H1 (cell line): ENCODE data around the gene PAQR4. TPM values are rescaled to one million over a fixed set of nuclear protein-coding genes. Genes with fewer than 3 reads are reported as not detected.

Source experiments
- CTCF ChIA-PET: fragments of 300-600 bp; sonication (Branson Sonifier 250); formaldehyde crosslinking; loops from one replicate; lab custom pipeline; 2021; ENCODE audit not compliant: partially characterized antibody; lab: Charles Lee
- POLR2A ChIA-PET: fragments of 300-600 bp; sonication (Branson Sonifier 250); formaldehyde crosslinking; loops from one replicate; lab custom pipeline; 2021; ENCODE audit warnings: inconsistent platforms; ENCODE audit not compliant: partially characterized antibody; lab: Charles Lee
- DNase-seq, 2 experiments: peaks; one replicate each; pipeline versions ENCODE4 v3.0.0 to v3.0.0-alpha.2; 2010 to 2022; ENCODE audit warnings: low spot score in 2 of 2, low read depth in 1 of 2, mixed read lengths in 1 of 2
- FAIRE-seq: peaks from 2 replicates; lab custom pipeline; 2011; peaks lifted over from hg19 to GRCh38; lab: Jason Lieb, UNC
- H2AFZ ChIP-seq: 2 replicates; pipeline ENCODE4 v1.8.1; 2012; ENCODE audit warnings: low read length, inconsistent platforms
- H2AK5ac ChIP-seq: 2 replicates; pipeline ENCODE4 v1.6.1; 2013; ENCODE audit warnings: low read depth, low read length
- H2BK120ac ChIP-seq: replicated peaks from 2 replicates; pipeline ENCODE3; 2013; ENCODE audit warnings: low read depth, low read length, inconsistent platforms
- H2BK12ac ChIP-seq: 2 replicates; pipeline ENCODE4 v1.6.1; 2013; ENCODE audit warnings: low read depth, low read length
- H2BK15ac ChIP-seq: 2 replicates; pipeline ENCODE4 v1.6.1; 2013; ENCODE audit warnings: low read length
- H2BK20ac ChIP-seq: 2 replicates; pipeline ENCODE4 v1.6.1; 2013; ENCODE audit warnings: low read length
- H2BK5ac ChIP-seq: 2 replicates; pipeline ENCODE4 v1.6.1; 2013; ENCODE audit warnings: low read depth, low read length
- H3K14ac ChIP-seq: 2 replicates; pipeline ENCODE4 v1.6.1; 2013; ENCODE audit warnings: inconsistent platforms; ENCODE audit not compliant: insufficient read length
- H3K18ac ChIP-seq: 2 replicates; pipeline ENCODE4 v1.6.1; 2013; ENCODE audit warnings: low read length; ENCODE audit errors: extremely low read depth
- H3K23ac ChIP-seq: 2 replicates; pipeline ENCODE4 v1.6.1; 2013; ENCODE audit warnings: inconsistent platforms; ENCODE audit not compliant: insufficient read length
- H3K23me2 ChIP-seq: 2 replicates; pipeline ENCODE4 v1.6.1; 2013; ENCODE audit warnings: low read depth, low read length
- H3K27ac ChIP-seq: 2 replicates; pipeline ENCODE4 v1.6.1; 2011; ENCODE audit warnings: low read depth, low read length, inconsistent platforms
- H3K27me3 ChIP-seq, 4 experiments: replicated peaks in 1 of 4; 1 replicate in 1 of 4; 2 replicates in 3 of 4; pipeline versions ENCODE4 v1.6.1 to v1.8.1; 2011 to 2013; ENCODE audit warnings: low read length in 3 of 4, mild to moderate bottlenecking in 3 of 4, inconsistent platforms in 2 of 4, mixed read lengths in 2 of 4, moderate library complexity in 1 of 4; ENCODE audit not compliant: control insufficient read depth in 3 of 4, insufficient read depth in 3 of 4; ENCODE audit errors: extremely low read depth in 1 of 4
- H3K36me3 ChIP-seq, 4 experiments: 2 replicates each; pipeline versions ENCODE4 v1.6.1 to v1.8.1; 2011 to 2013; ENCODE audit warnings: mild to moderate bottlenecking in 4 of 4, low read length in 3 of 4, moderate library complexity in 2 of 4, control low read depth in 1 of 4, inconsistent platforms in 1 of 4; ENCODE audit not compliant: insufficient read depth in 4 of 4, control insufficient read depth in 2 of 4
- H3K4ac ChIP-seq: replicated peaks from 2 replicates; pipeline ENCODE3; 2013; ENCODE audit warnings: low read length, low read depth, mixed read lengths, inconsistent platforms; ENCODE audit not compliant: insufficient read length
- H3K4me1 ChIP-seq, 4 experiments: replicated peaks in 1 of 4; 1 replicate in 1 of 4; 2 replicates in 3 of 4; pipeline versions ENCODE4 v1.6.1 to v1.8.1; 2011 to 2013; ENCODE audit warnings: low read length in 3 of 4, inconsistent platforms in 2 of 4, mixed read lengths in 1 of 4; ENCODE audit not compliant: insufficient read depth in 4 of 4, control insufficient read depth in 3 of 4
- H3K4me2 ChIP-seq, 2 experiments: 2 replicates each; pipeline versions ENCODE4 v1.6.1 to v1.8.1; 2011 to 2013; ENCODE audit warnings: low read depth in 2 of 2, low read length in 2 of 2, control low read depth in 1 of 2, inconsistent platforms in 1 of 2, mild to moderate bottlenecking in 1 of 2; ENCODE audit not compliant: insufficient read depth in 1 of 2
- H3K4me3 ChIP-seq, 4 experiments: fragments of 200-600, 300-600 bp in 1 of 4; sonication (generic), shearing (Covaris generic), sonication (Bioruptor Twin) in 1 of 4; 2 replicates each; pipeline versions ENCODE4 v1.5.1 to v1.8.1; 2011 to 2016; ENCODE audit warnings: low read length in 4 of 4, low read depth in 3 of 4, control low read depth in 2 of 4, inconsistent platforms in 2 of 4, mild to moderate bottlenecking in 2 of 4, mixed read lengths in 1 of 4, moderate library complexity in 1 of 4; ENCODE audit not compliant: insufficient read depth in 2 of 4; ENCODE audit errors: extremely low read depth in 1 of 4
- H3K56ac ChIP-seq: replicated peaks from 2 replicates; pipeline ENCODE3; 2013; ENCODE audit warnings: low read depth, mild to moderate bottlenecking, mixed read lengths, low read length, inconsistent platforms; ENCODE audit not compliant: insufficient read length
- H3K79me1 ChIP-seq: 2 replicates; pipeline ENCODE4 v1.6.1; 2013; ENCODE audit warnings: low read depth, low read length, control low read depth
- H3K79me2 ChIP-seq, 2 experiments: 2 replicates each; pipeline versions ENCODE4 v1.6.1 to v1.8.1; 2012 to 2013; ENCODE audit warnings: low read length in 2 of 2, mild to moderate bottlenecking in 2 of 2, inconsistent platforms in 1 of 2; ENCODE audit not compliant: insufficient read depth in 2 of 2, control insufficient read depth in 1 of 2
- H3K9ac ChIP-seq, 4 experiments: replicated peaks in 1 of 4; 1 replicate in 1 of 4; 2 replicates in 3 of 4; pipeline versions ENCODE4 v1.6.1 to v1.8.1; 2011 to 2013; ENCODE audit warnings: low read depth in 3 of 4, low read length in 3 of 4, control low read depth in 2 of 4, mild to moderate bottlenecking in 2 of 4, moderate library complexity in 2 of 4, inconsistent platforms in 1 of 4; ENCODE audit errors: extremely low read depth in 1 of 4
- H3K9me3 ChIP-seq, 2 experiments: 2 replicates each; pipeline versions ENCODE4 v1.6.1 to v1.8.1; 2012 to 2013; ENCODE audit warnings: mild to moderate bottlenecking in 2 of 2, moderate library complexity in 2 of 2, control low read depth in 1 of 2, inconsistent platforms in 1 of 2, low read depth in 1 of 2, low read length in 1 of 2, mixed read lengths in 1 of 2; ENCODE audit not compliant: insufficient read depth in 2 of 2
- H4K20me1 ChIP-seq, 2 experiments: replicated peaks in 1 of 2; 2 replicates each; pipeline versions ENCODE3 to v1.8.1; 2011 to 2013; ENCODE audit warnings: inconsistent platforms in 2 of 2, low read length in 2 of 2, mild to moderate bottlenecking in 1 of 2; ENCODE audit not compliant: insufficient read depth in 2 of 2, control insufficient read depth in 1 of 2
- H4K5ac ChIP-seq: 2 replicates; pipeline ENCODE4 v1.6.1; 2013; ENCODE audit warnings: low read length, low read depth, mixed read lengths, inconsistent platforms; ENCODE audit not compliant: insufficient read length
- H4K8ac ChIP-seq: 2 replicates; pipeline ENCODE4 v1.8.0; 2013; ENCODE audit warnings: mild to moderate bottlenecking, moderate library complexity, low read length, inconsistent platforms; ENCODE audit not compliant: insufficient read depth; ENCODE audit errors: extremely low read depth
- H4K91ac ChIP-seq: replicated peaks from 2 replicates; pipeline ENCODE3; 2013; ENCODE audit warnings: low read length, mixed read lengths, inconsistent platforms; ENCODE audit not compliant: insufficient read length
- BACH1 ChIP-seq: IDR thresholded peaks from 2 replicates; pipeline ENCODE4 v1.6.1; 2012; ENCODE audit warnings: low read length, improper control_type of control experiment
- CEBPB ChIP-seq: IDR thresholded peaks from 2 replicates; pipeline ENCODE4 v1.6.1; 2012; ENCODE audit warnings: low read depth, low read length
- RNF2 ChIP-seq: fragments of 200-900, 300-1000 bp; sonication (generic); IDR thresholded peaks from 2 replicates; pipeline ENCODE4 v1.7.1; 2016; ENCODE audit warnings: borderline replicate concordance, low read depth, mild to moderate bottlenecking, antibody characterized with exemption, low read length; ENCODE audit not compliant: poor library complexity, severe bottlenecking; ENCODE audit errors: missing control alignments
- TAF7 ChIP-seq: optimal IDR thresholded peaks from 2 replicates; pipeline ENCODE3; 2011; ENCODE audit warnings: low read depth, mild to moderate bottlenecking, inconsistent platforms, low read length, moderate library complexity, borderline replicate concordance
- TCF12 ChIP-seq: IDR thresholded peaks from 2 replicates; pipeline ENCODE4 v1.6.1; 2011; ENCODE audit warnings: low read depth, mild to moderate bottlenecking, low read length
- WGBS, 2 experiments: shearing (Covaris generic) in 1 of 2; methylation state at CpG; one replicate each; pipeline versions ENCODE4 v1.1.6 to v1.1.7; 2013 to 2015; ENCODE audit warnings: low lambda C conversion rate in 2 of 2, mixed read lengths in 2 of 2, inconsistent platforms in 1 of 2, low coverage in 1 of 2, missing lambda C conversion rate in 1 of 2; ENCODE audit not compliant: insufficient replicate concordance in 2 of 2, insufficient coverage in 1 of 2, insufficient read length in 1 of 2; ENCODE audit errors: extremely low coverage in 1 of 2, missing lambda C conversion rate in 1 of 2; 5-methylcytosine and 5-hydroxymethylcytosine counted together
- polyA plus RNA-seq, 7 experiments: library from polyadenylated mRNA; depleted of rRNA in 3 of 7; stranded (reverse) in 5 of 7; unstranded in 2 of 7; fragments of >200 nt in 5 of 7; fragments of 200-250 nt in 2 of 7; gene quantifications; 1 replicate in 5 of 7; 2 replicates in 1 of 7; 4 replicates in 1 of 7; pipeline versions ENCODE4 v1.2.1 to v1.2.3, GENCODE V29; 2011 to 2013; ENCODE audit warnings: missing spikeins in 2 of 7, mixed read lengths in 2 of 7
- total RNA-seq: library from RNA; stranded (reverse); fragmentation: NEBNext Ultra II Directional; extraction: Animal tissue kit (Norgen Biotek cat#: 25700); gene quantifications from 2 replicates; pipeline ENCODE4 v1.2.1, GENCODE V29; 2021

The PAQR4 gene
- total and polyA plus RNA-seq, 2 of the 8 experiments (the other 6 are each of a cell fraction or from before 2014, with no cell fraction given) = 28.2 to 34.6 TPM

GRCh38 chr16:2948807-2949704 is 20.1 kb upstream of the PAQR4 start:
- 96% methylated on average over 36 of the region's 36 CpGs; no CpG with 5 or more reads in 1 of the 2 experiments for WGBS, 2 experiments
- TF ChIP-seq CEBPB = no peak
- no peak for TF ChIP-seq TAF7
- TF ChIP-seq BACH1 = no peak
- no peak for TF ChIP-seq RNF2
- TF ChIP-seq TCF12 = no peak

More at GRCh38 chr16:2948807-2949704, 20.1 kb upstream of the PAQR4 start:
- H2BK12ac ChIP-seq = no peak overlapping the region
- no peak overlapping the region for H2AK5ac ChIP-seq
- no peak overlapping the region for H4K91ac ChIP-seq
- H4K5ac ChIP-seq = no peak overlapping the region
- H3K4me1 ChIP-seq = peaks cover 0 to 3% (median under 1%) of the 10 kb centered on the region in 4 experiments; a peak in 3 of 7 replicates
- H4K8ac ChIP-seq = no peak overlapping the region
- H3K27ac ChIP-seq = no peak overlapping the region
- no peak overlapping the region for H2BK120ac ChIP-seq
- no peak overlapping the region for H3K9ac ChIP-seq
- ChIA-PET CTCF (interaction anchor here (0.9 to 4.9 kb wide), 4 partner anchors 12 to 110 kb away, joined by 3 to 41 read pairs (median 6); partner anchors contain the start of gene KREMEN2), POLR2A (interaction anchor here (1.1 to 3.2 kb wide), 4 partner anchors 9 to 17 kb away, joined by 3 to 9 read pairs (median 4); partner anchors contain the start of gene KREMEN2)
- no peak overlapping the region for H2BK5ac ChIP-seq
- no peak overlapping the region for H3K14ac ChIP-seq
- H4K20me1 ChIP-seq = no peaks in the 10 kb centered on the region
- DNase-seq (no peak), FAIRE-seq (no peak)
- H2BK15ac ChIP-seq = no peak overlapping the region
- no peak overlapping the region for H3K56ac ChIP-seq
- H3K79me2 ChIP-seq = no peaks in the 10 kb centered on the region
- no peak overlapping the region for H3K4me2 ChIP-seq
- H3K23me2 ChIP-seq = no peaks in the 10 kb centered on the region
- no peak overlapping the region for H3K4ac ChIP-seq
- H2AFZ ChIP-seq = no peak overlapping the region
- no peaks in the 10 kb centered on the region for H3K9me3 ChIP-seq
- no peak overlapping the region for H3K23ac ChIP-seq
- H3K36me3 ChIP-seq = no peaks in the 10 kb centered on the region
- no peaks in the 10 kb centered on the region for H3K27me3 ChIP-seq
- no peak overlapping the region for H2BK20ac ChIP-seq
- H3K4me3 ChIP-seq = no peak overlapping the region
- no peaks in the 10 kb centered on the region for H3K79me1 ChIP-seq
- no peak overlapping the region; the same call in 1 of the 2 replicates for H3K18ac ChIP-seq
